Measurements from ENCODE around the gene MICAL3. TPM values are rescaled to one million over a fixed set of nuclear protein-coding genes. Genes with fewer than 3 reads are reported as not detected.

The MICAL3 gene
- polyA plus RNA-seq, 1 donor: 36.1 TPM

DNA sequence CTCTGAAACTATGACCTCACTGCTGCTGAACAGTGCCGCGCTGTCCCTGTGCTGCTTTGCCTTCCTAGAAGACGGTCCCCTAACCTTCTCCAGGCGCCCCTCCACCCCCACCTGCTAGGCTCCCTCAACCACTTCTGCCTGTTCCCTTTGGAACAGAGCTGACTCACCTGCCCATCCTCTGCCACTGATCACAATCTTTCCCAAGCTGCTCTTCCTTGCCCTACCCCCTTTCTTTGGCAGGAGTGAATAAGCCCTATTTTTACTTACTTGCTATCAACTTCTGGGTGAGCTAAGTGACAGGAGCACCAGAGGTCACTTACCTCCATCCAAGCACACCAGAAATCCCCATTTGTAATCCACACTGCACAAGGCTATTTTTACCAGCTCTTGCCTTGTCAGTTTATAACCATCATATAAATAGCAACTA, 134.1 kb downstream of the MICAL3 start:
- DNase-seq: peak; percentile 83 to 92
- Histone ChIP-seq H3K36me3 (ENCODE audit: control insufficient read depth, insufficient read depth, low read length) (peaks cover 34% of the 10 kb centered on the region), H3K9me3 (ENCODE audit: control insufficient read depth, low read depth, low read length) (no peaks in the 10 kb centered on the region), H3K4me1 (ENCODE audit: control insufficient read depth, insufficient read depth, low read length) (peaks cover 55% of the 10 kb centered on the region), H3K4me3 (ENCODE audit: low read length) (no peak overlapping the region), H3K27ac (ENCODE audit: low read length) (peak overlapping the region; percentile 80), H3K27me3 (ENCODE audit: control insufficient read depth, insufficient read depth, low read length) (no peaks in the 10 kb centered on the region)
- no CpG with 5 or more reads among the region's 4 CpGs for WGBS (ENCODE audit: insufficient coverage, low lambda C conversion rate)

DNA sequence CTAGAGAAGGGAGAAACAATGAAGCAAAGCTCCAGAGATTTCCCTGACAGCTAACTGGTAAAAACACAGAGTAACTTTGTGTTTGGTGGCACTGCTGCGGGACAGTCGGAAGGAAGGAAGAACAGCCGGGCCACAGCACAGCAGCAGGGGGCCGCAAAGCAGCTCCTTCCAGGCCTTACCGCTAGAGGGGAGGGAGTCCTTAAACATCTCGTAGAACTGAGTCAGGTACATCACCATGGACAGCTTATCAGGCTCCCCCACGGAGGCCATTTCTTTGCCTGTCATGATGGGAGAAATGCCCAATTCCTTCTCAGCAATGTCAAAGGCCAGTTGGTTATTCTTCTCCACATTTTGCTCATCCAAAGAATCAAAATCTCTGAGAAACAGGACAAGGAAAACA, 135.5 kb downstream of the MICAL3 start:
- Histone ChIP-seq H3K36me3 (ENCODE audit: control insufficient read depth, insufficient read depth, low read length) (peaks cover 38% of the 10 kb centered on the region), H3K4me3 (ENCODE audit: low read length) (no peak overlapping the region), H3K4me1 (ENCODE audit: control insufficient read depth, insufficient read depth, low read length) (peaks cover 45% of the 10 kb centered on the region), H3K9me3 (ENCODE audit: control insufficient read depth, low read depth, low read length) (no peaks in the 10 kb centered on the region), H3K27ac (ENCODE audit: low read length) (no peak overlapping the region), H3K27me3 (ENCODE audit: control insufficient read depth, insufficient read depth, low read length) (no peaks in the 10 kb centered on the region)
- WGBS (ENCODE audit: insufficient coverage, low lambda C conversion rate): no CpG with 5 or more reads among the region's 7 CpGs
- DNase-seq: no peak

DNA sequence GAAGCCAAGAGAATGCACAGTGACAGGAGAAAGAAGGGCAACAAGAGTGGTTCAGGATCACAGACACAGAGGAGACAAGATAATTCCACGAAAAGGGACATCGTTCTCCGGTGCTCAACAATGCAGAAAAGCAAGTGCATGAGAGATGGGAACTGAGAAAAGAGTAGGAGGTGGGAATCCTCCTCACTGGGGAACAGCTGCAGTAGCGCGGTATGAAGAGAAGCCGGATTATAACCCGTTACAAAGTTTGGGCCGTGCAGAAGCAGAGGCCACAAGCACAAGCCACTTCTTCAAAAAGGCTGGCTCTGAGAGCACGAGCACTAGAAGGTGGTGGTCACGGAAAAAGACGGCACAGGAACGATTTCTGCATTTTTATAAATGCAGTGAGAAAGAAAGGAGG, 135.9 kb downstream of the MICAL3 start:
- H3K9me3 ChIP-seq (ENCODE audit: control insufficient read depth, low read depth, low read length): no peaks in the 10 kb centered on the region
- no peak for DNase-seq
- peaks cover 38% of the 10 kb centered on the region for H3K36me3 ChIP-seq (ENCODE audit: control insufficient read depth, insufficient read depth, low read length)
- H3K27me3 ChIP-seq (ENCODE audit: control insufficient read depth, insufficient read depth, low read length): no peaks in the 10 kb centered on the region
- H3K4me3 ChIP-seq (ENCODE audit: low read length): no peak overlapping the region
- peaks cover 42% of the 10 kb centered on the region for H3K4me1 ChIP-seq (ENCODE audit: control insufficient read depth, insufficient read depth, low read length)
- WGBS (ENCODE audit: insufficient coverage, low lambda C conversion rate): 98% methylated on average over 9 of the region's 12 CpGs
- H3K27ac ChIP-seq (ENCODE audit: low read length): no peak overlapping the region

DNA sequence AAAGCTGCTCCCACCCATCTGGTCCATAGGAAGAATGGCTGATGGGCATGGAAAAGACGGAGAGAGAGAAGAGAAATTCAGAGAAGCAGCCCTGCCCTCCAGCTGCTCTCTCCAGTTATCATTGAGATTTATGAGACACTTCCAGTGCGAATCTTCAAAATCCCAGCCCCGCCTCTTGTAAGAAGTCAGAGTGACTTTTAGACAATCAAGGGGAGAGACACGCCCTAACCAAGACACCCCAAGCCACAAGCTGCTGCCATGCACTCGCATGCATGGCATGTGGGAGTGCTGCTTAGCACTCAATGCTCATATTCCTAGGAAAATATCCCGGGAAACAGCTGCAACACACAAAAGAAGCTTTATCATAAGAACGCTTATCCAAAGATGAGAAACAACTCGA, 139.5 kb downstream of the MICAL3 start:
- H3K4me1 ChIP-seq (ENCODE audit: control insufficient read depth, insufficient read depth, low read length): peaks cover 11% of the 10 kb centered on the region
- no peaks in the 10 kb centered on the region for H3K27me3 ChIP-seq (ENCODE audit: control insufficient read depth, insufficient read depth, low read length)
- no peaks in the 10 kb centered on the region for H3K9me3 ChIP-seq (ENCODE audit: control insufficient read depth, low read depth, low read length)
- no peak overlapping the region for H3K4me3 ChIP-seq (ENCODE audit: low read length)
- no peak overlapping the region for H3K27ac ChIP-seq (ENCODE audit: low read length)
- peaks cover 71% of the 10 kb centered on the region for H3K36me3 ChIP-seq (ENCODE audit: control insufficient read depth, insufficient read depth, low read length)
- 63% methylated on average over 1 of the region's 8 CpGs for WGBS (ENCODE audit: insufficient coverage, low lambda C conversion rate)
- no peak for DNase-seq

DNA sequence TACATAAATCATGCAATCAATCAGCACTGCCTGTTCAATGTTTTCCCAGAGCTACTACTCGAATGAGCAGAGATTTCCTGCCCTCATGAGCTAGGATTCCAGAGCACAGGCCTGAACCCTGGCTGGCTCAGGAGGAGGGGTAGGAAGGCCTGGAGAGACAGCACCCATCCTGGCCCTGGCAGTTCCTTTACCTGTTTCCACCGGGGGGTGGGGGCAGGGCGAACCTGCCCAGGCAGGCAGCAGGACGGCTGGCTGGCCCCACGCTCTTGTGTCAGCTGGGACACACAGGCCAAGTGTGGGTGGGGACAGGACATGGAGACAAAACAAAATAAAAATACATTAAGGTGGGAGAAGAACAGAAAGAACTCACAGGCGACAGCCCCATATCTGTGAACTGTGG, 140.3 kb downstream of the MICAL3 start:
- Histone ChIP-seq H3K9me3 (ENCODE audit: control insufficient read depth, low read depth, low read length) (no peaks in the 10 kb centered on the region), H3K27ac (ENCODE audit: low read length) (no peak overlapping the region), H3K27me3 (ENCODE audit: control insufficient read depth, insufficient read depth, low read length) (no peaks in the 10 kb centered on the region), H3K4me3 (ENCODE audit: low read length) (no peak overlapping the region), H3K36me3 (ENCODE audit: control insufficient read depth, insufficient read depth, low read length) (peaks cover 79% of the 10 kb centered on the region), H3K4me1 (ENCODE audit: control insufficient read depth, insufficient read depth, low read length) (peaks cover 4% of the 10 kb centered on the region)
- WGBS (ENCODE audit: insufficient coverage, low lambda C conversion rate): 73% methylated on average over 3 of the region's 6 CpGs
- no peak for DNase-seq

- peaks cover 77% of the 10 kb centered on the region for H3K36me3 ChIP-seq (ENCODE audit: control insufficient read depth, insufficient read depth, low read length)
- no CpG with 5 or more reads among the region's 9 CpGs for WGBS (ENCODE audit: insufficient coverage, low lambda C conversion rate)
- H3K27me3 ChIP-seq (ENCODE audit: control insufficient read depth, insufficient read depth, low read length): no peaks in the 10 kb centered on the region
- no peak overlapping the region for H3K4me3 ChIP-seq (ENCODE audit: low read length)
- no peaks in the 10 kb centered on the region for H3K9me3 ChIP-seq (ENCODE audit: control insufficient read depth, low read depth, low read length)
- H3K4me1 ChIP-seq (ENCODE audit: control insufficient read depth, insufficient read depth, low read length): no peaks in the 10 kb centered on the region
- DNase-seq: no peak
- H3K27ac ChIP-seq (ENCODE audit: low read length): no peak overlapping the region
These were observed 141.0 kb downstream of the MICAL3 start for GRCh38 chr22:17883356-17883755.

GRCh38 chr22:17882727-17883126, 141.6 kb downstream of the MICAL3 start:
- H3K36me3 ChIP-seq (ENCODE audit: control insufficient read depth, insufficient read depth, low read length): peaks cover 72% of the 10 kb centered on the region
- no peak overlapping the region for H3K27ac ChIP-seq (ENCODE audit: low read length)
- H3K9me3 ChIP-seq (ENCODE audit: control insufficient read depth, low read depth, low read length): no peaks in the 10 kb centered on the region
- H3K4me1 ChIP-seq (ENCODE audit: control insufficient read depth, insufficient read depth, low read length): no peaks in the 10 kb centered on the region
- WGBS (ENCODE audit: insufficient coverage, low lambda C conversion rate): no CpG with 5 or more reads among the region's 8 CpGs
- DNase-seq: no peak
- no peak overlapping the region for H3K4me3 ChIP-seq (ENCODE audit: low read length)
- no peaks in the 10 kb centered on the region for H3K27me3 ChIP-seq (ENCODE audit: control insufficient read depth, insufficient read depth, low read length)

- WGBS (ENCODE audit: insufficient coverage, low lambda C conversion rate): no CpG with 5 or more reads among the region's 2 CpGs
- no peak for DNase-seq
- Histone ChIP-seq H3K4me3 (ENCODE audit: low read length) (no peak overlapping the region), H3K36me3 (ENCODE audit: control insufficient read depth, insufficient read depth, low read length) (peaks cover 69% of the 10 kb centered on the region), H3K4me1 (ENCODE audit: control insufficient read depth, insufficient read depth, low read length) (no peaks in the 10 kb centered on the region), H3K27me3 (ENCODE audit: control insufficient read depth, insufficient read depth, low read length) (no peaks in the 10 kb centered on the region), H3K9me3 (ENCODE audit: control insufficient read depth, low read depth, low read length) (no peaks in the 10 kb centered on the region), H3K27ac (ENCODE audit: low read length) (no peak overlapping the region)
These were observed 142.2 kb downstream of the MICAL3 start for GRCh38 chr22:17882162-17882561.

- no peaks in the 10 kb centered on the region for H3K4me1 ChIP-seq (ENCODE audit: control insufficient read depth, insufficient read depth, low read length)
- DNase-seq: no peak
These were observed 143.0 kb downstream of the MICAL3 start for GRCh38 chr22:17881366-17881765.

DNA sequence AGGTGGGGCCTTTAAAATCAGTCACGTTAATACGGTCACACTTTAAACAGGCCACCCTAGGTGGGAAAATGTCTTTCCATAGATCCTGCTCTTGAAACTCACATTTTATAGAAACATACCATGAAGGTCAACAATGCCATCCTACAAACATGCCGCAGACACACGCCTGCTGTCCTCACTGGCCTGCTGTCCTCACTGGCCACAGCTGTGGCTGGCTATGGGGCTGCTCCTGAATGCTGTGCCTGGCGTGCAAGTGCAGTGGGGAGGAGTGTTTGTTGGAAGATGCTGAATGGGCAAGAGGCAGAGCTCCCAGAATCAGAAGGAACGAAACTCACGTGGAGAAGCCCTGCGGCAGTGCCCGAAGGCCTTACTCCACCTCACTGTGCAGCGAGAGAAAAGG, 143.9 kb downstream of the MICAL3 start:
- Histone ChIP-seq H3K4me3 (ENCODE audit: low read length) (no peak overlapping the region), H3K36me3 (ENCODE audit: control insufficient read depth, insufficient read depth, low read length) (peaks cover 65% of the 10 kb centered on the region), H3K27me3 (ENCODE audit: control insufficient read depth, insufficient read depth, low read length) (no peaks in the 10 kb centered on the region), H3K4me1 (ENCODE audit: control insufficient read depth, insufficient read depth, low read length) (no peaks in the 10 kb centered on the region), H3K9me3 (ENCODE audit: control insufficient read depth, low read depth, low read length) (no peaks in the 10 kb centered on the region), H3K27ac (ENCODE audit: low read length) (no peak overlapping the region)
- no CpG with 5 or more reads among the region's 10 CpGs for WGBS (ENCODE audit: insufficient coverage, low lambda C conversion rate)
- DNase-seq: no peak

More at GRCh38 chr22:17881366-17881765, 143.0 kb downstream of the MICAL3 start:
- H3K4me3 ChIP-seq (ENCODE audit: low read length): no peak overlapping the region
- no CpG with 5 or more reads among the region's 6 CpGs for WGBS (ENCODE audit: insufficient coverage, low lambda C conversion rate)
- no peak overlapping the region for H3K27ac ChIP-seq (ENCODE audit: low read length)
- H3K27me3 ChIP-seq (ENCODE audit: control insufficient read depth, insufficient read depth, low read length): no peaks in the 10 kb centered on the region
- H3K9me3 ChIP-seq (ENCODE audit: control insufficient read depth, low read depth, low read length): no peaks in the 10 kb centered on the region
- H3K36me3 ChIP-seq (ENCODE audit: control insufficient read depth, insufficient read depth, low read length): peaks cover 68% of the 10 kb centered on the region

GRCh38 chr22:17880020-17880419, 144.3 kb downstream of the MICAL3 start:
- Histone ChIP-seq H3K27ac (ENCODE audit: low read length) (no peak overlapping the region), H3K4me3 (ENCODE audit: low read length) (no peak overlapping the region), H3K9me3 (ENCODE audit: control insufficient read depth, low read depth, low read length) (no peaks in the 10 kb centered on the region), H3K4me1 (ENCODE audit: control insufficient read depth, insufficient read depth, low read length) (no peaks in the 10 kb centered on the region), H3K27me3 (ENCODE audit: control insufficient read depth, insufficient read depth, low read length) (no peaks in the 10 kb centered on the region), H3K36me3 (ENCODE audit: control insufficient read depth, insufficient read depth, low read length) (peaks cover 65% of the 10 kb centered on the region)
- WGBS (ENCODE audit: insufficient coverage, low lambda C conversion rate): 100% methylated on average over 1 of the region's 17 CpGs
- DNase-seq: no peak
